Thymus (tissue), 11 donors: ENCODE measurements around the gene HSPA4. TPM values are rescaled to one million over a fixed set of nuclear protein-coding genes. Genes with fewer than 3 reads are reported as not detected.
"Not testable (repeated sequence)": the region's sequence is repeated elsewhere in the genome, so short reads cannot be mapped to it uniquely, and the experiment has no call there.

Source experiments
- DNase-seq, 9 donors: peaks; one replicate each; pipeline ENCODE4 v3.0.0-alpha.2; 2013; ENCODE audit warnings: low spot score in 9 of 9, low read depth in 6 of 9, missing footprints in 1 of 9
- H3K27ac ChIP-seq, 2 donors: one replicate each; pipeline ENCODE4 v1.5.1; 2013; ENCODE audit warnings: control low read depth in 1 of 2, low read depth in 1 of 2, low read length in 1 of 2, mild to moderate bottlenecking in 1 of 2, moderate library complexity in 1 of 2
- H3K27me3 ChIP-seq, 2 donors: one replicate each; pipeline ENCODE4 v1.5.1; 2013; ENCODE audit warnings: low read length in 1 of 2; ENCODE audit not compliant: control insufficient read depth in 2 of 2, insufficient read depth in 1 of 2
- H3K36me3 ChIP-seq, 2 donors: one replicate each; pipeline ENCODE4 v1.5.1; 2013; ENCODE audit warnings: low read length in 1 of 2, mild to moderate bottlenecking in 1 of 2, moderate library complexity in 1 of 2; ENCODE audit not compliant: control insufficient read depth in 2 of 2, insufficient read depth in 2 of 2
- H3K4me1 ChIP-seq, 2 donors: one replicate each; pipeline ENCODE4 v1.5.1; 2013; ENCODE audit warnings: low read length in 2 of 2; ENCODE audit not compliant: control insufficient read depth in 2 of 2, insufficient read depth in 2 of 2
- H3K4me3 ChIP-seq, 2 donors: one replicate each; pipeline ENCODE4 v1.5.1; 2013; ENCODE audit warnings: low read length in 2 of 2, control low read depth in 1 of 2, mild to moderate bottlenecking in 1 of 2
- H3K9me3 ChIP-seq, 2 donors: one replicate each; pipeline ENCODE4 v1.5.1; 2013; ENCODE audit warnings: low read length in 1 of 2, mild to moderate bottlenecking in 1 of 2; ENCODE audit not compliant: control insufficient read depth in 2 of 2, insufficient read depth in 1 of 2
- WGBS: extraction: QIAGEN DNeasy Blood & Tissue Kit; methylation state at CpG from one replicate; pipeline ENCODE4 v1.1.7; 2013; 5-methylcytosine and 5-hydroxymethylcytosine counted together
- polyA plus RNA-seq: library from polyadenylated mRNA; stranded (reverse); fragments of 200-250 nt; gene quantifications from one replicate; pipeline ENCODE4 v1.2.3, GENCODE V29; 2013
- total RNA-seq: library from RNA; stranded (reverse); fragments of 120-200 nt; gene quantifications from one replicate; pipeline ENCODE4 v1.2.4, GENCODE V29; 2013
- donor health status: healthy.

HSPA4 gene
- total and polyA plus RNA-seq, 2 donors, result 65.4 to 72.0 TPM

DNA sequence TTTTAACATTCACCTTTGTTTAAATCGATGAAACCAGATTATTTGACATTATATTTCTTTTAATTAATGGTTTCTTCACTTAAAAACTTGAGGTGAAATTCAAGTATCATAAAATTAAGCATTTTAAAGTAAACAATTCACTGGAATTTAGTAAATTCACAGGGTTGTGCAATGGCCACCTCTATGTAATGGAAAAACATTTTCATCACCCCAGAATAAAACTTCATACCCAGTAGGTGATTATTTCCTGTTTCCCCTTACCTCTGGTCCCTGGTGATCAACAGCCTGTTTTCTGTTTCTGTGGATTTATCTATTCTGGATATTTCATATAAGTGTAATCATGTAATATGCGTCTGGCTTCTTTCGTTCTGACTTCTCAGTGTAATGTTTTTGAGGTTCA is 27.2 kb downstream of the HSPA4 start:
- Histone ChIP-seq H3K4me1 (no peaks in the 10 kb centered on the region), H3K36me3 (peaks cover 13 to 31% of the 10 kb centered on the region in 2 donors), H3K27ac (no peak overlapping the region), H3K4me3 (no peak overlapping the region), H3K27me3 (no peaks in the 10 kb centered on the region), H3K9me3 (no peaks in the 10 kb centered on the region)
- DNase-seq, result no peak
- 98% methylated on average over 3 of the region's 3 CpGs for WGBS

DNA sequence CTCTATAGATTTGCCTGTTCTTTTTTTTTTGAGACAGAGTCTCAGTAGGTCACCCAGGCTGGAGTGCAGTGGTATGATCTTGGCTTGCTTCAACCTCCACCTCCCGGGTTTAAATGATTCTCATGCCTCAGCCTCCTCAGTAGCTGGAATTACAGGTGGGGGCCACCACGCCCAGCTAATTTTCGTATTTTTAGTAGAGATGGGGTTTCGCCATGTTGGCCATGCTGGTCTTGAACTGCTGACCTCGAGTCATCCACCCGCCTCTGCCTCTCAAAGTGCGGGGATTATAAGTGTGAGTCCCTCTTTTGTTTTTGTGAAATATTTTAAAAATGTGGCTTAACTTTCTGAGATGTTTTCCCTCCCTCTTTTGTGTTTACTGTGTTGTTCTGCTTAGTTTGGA is 29.2 kb downstream of the HSPA4 start:
- H3K27me3 ChIP-seq, result no peaks in the 10 kb centered on the region
- H3K36me3 ChIP-seq, result peaks cover 8 to 30% of the 10 kb centered on the region in 2 donors
- no peak for DNase-seq
- H3K27ac ChIP-seq, result no peak overlapping the region
- no peaks in the 10 kb centered on the region for H3K4me1 ChIP-seq
- 98% methylated on average over 7 of the region's 7 CpGs for WGBS
- no peak overlapping the region for H3K4me3 ChIP-seq
- no peaks in the 10 kb centered on the region for H3K9me3 ChIP-seq

DNA sequence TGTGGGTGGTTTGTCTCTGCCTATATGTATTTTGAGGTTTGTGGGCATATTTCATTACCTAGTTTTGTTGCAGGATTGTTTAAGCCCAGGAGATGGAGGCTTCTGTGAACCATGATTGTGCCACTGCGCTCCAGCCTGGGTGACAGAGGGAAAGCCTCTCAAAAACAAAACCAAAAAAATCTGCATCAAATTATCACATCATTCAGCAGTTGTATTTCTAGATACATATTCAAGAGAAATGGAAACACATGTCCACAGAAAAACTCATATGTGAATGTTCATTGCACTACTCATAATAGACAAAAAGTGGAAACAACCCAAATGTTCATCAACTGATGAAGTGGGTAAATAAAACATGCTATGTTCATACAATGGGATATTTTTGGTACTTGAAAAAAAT is 29.9 kb downstream of the HSPA4 start:
- H3K4me1 ChIP-seq, result no peaks in the 10 kb centered on the region
- no peaks in the 10 kb centered on the region for H3K9me3 ChIP-seq
- H3K36me3 ChIP-seq, result peaks cover 8 to 30% of the 10 kb centered on the region in 2 donors
- H3K27ac ChIP-seq, result no peak overlapping the region
- 98% methylated on average over 1 of the region's 1 CpG for WGBS
- H3K4me3 ChIP-seq, result no peak overlapping the region
- no peaks in the 10 kb centered on the region for H3K27me3 ChIP-seq
- DNase-seq, result no peak

DNA sequence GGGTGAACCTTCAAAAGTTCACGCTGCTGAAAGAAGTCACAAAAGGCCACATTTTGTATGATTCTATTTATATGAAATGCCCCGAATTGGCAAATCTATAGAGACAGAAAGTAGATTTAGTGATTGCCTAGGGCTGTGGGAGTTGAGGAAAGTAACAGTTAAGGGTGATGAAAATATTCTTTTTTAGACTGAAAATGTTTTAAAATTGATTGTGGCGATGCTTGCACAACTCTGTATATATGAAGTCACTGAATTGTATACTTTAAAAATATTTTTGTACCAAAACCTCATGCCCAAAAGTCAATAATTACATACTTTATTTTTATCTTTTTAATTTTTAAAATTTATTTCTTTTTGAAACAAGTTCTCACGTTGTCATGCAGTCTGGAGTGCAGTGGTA is 30.3 kb downstream of the HSPA4 start:
- H3K27me3 ChIP-seq, result no peaks in the 10 kb centered on the region
- no peak overlapping the region for H3K27ac ChIP-seq
- peaks cover 8 to 34% of the 10 kb centered on the region in 2 donors for H3K36me3 ChIP-seq
- no peaks in the 10 kb centered on the region for H3K4me1 ChIP-seq
- 99% methylated on average over 4 of the region's 4 CpGs for WGBS
- no peak overlapping the region for H3K4me3 ChIP-seq
- no peak for DNase-seq
- no peaks in the 10 kb centered on the region for H3K9me3 ChIP-seq

DNA sequence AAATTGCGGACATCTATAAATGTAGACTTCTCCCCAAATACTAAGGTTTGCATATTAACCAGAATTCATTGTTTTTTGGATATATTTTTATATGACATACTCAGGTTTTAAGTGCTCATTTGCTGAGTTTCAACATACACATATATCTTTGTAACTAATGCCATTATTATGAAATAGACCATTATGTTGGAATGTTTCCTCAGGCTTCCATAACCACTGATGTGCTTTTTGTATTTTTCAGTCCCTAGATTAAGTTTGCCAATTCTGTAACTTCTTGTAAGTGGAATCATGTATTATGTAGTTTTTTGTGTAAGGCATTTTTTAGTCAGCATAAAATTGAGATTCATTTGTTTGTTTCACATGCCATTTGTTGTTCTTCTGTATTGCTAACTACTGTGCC is 32.1 kb downstream of the HSPA4 start:
- H3K27ac ChIP-seq, result no peak overlapping the region
- no peak for DNase-seq
- H3K4me3 ChIP-seq, result no peak overlapping the region
- no peaks in the 10 kb centered on the region for H3K4me1 ChIP-seq
- peaks cover 4 to 40% of the 10 kb centered on the region in 2 donors for H3K36me3 ChIP-seq
- H3K27me3 ChIP-seq, result no peaks in the 10 kb centered on the region
- H3K9me3 ChIP-seq, result no peaks in the 10 kb centered on the region
- 98% methylated on average over 1 of the region's 1 CpG for WGBS

DNA sequence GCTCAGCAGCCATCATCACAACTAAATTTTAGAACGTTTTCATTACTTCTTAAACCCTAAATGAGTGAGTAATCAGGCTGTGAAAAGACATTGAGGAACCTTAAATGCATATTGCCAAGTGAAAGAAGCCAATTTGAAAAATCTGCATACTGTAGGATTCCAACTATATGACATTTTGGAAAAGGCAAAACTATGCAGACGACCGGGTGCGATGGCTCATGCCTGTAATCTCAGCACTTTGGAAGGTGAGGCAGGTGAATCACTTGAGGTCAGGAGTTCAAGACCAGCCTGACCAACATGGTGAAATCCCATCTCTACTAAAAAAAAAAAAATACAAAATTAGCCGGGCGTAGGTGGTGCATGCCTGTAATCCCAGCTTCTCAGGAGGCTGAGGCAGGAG is 33.4 kb downstream of the HSPA4 start:
- DNase-seq, H3K27ac ChIP-seq, H3K9me3 ChIP-seq, H3K4me1 ChIP-seq, H3K27me3 ChIP-seq, H3K4me3 ChIP-seq: not testable (repeated sequence)
- peaks cover 9 to 51% of the 10 kb centered on the region in 2 donors for H3K36me3 ChIP-seq
- 98% methylated on average over 6 of the region's 6 CpGs for WGBS

DNA sequence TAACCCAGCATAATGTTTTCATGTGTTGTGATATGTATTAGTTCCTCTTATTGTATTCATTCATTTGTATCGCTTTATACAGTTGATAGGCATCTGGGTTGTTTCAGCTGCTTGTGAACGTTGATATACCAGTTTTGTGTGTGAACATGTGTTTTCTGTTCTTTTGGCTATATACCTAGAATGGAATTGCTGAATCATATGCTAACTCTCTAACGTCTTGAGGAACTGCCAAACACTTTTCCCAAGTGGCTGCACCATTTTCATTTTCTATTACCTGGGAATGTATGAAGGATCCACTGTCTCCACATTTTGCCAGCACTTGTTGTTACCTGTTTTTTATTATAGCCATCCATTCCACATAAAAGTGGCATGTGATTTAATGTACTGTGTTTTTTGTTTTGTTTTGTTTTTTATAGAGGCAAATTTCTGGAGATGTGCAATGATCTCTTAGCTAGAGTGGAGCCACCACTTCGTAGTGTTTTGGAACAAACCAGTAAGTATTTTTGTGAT is 34.6 kb downstream of the HSPA4 start:
- no peaks in the 10 kb centered on the region for H3K27me3 ChIP-seq
- H3K36me3 ChIP-seq, result peaks cover 13 to 55% of the 10 kb centered on the region in 2 donors
- H3K9me3 ChIP-seq, result no peaks in the 10 kb centered on the region
- DNase-seq, result no peak
- H3K4me3 ChIP-seq, result no peak overlapping the region
- WGBS, result 96% methylated on average over 4 of the region's 4 CpGs
- H3K27ac ChIP-seq, result no peak overlapping the region
- H3K4me1 ChIP-seq, result no peaks in the 10 kb centered on the region

DNA sequence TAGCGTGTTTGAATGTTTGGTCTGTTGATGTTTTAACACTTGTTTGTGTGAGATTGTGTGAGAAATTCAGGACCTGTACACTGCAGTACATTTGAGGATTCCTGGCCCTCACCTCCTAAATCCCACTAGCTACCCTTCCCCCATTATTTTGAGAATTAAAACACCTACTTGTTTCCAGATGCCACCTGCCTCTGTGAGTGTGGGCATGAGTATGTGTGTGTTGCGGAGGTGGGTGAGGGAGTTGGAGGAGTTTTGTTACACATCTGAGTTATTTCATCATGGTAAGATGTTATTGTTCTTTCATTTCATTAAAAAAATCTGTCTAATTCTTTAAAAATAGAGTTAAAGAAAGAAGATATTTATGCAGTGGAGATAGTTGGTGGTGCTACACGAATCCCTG is 36.3 kb downstream of the HSPA4 start:
- H3K36me3 ChIP-seq, result peaks cover 27 to 67% of the 10 kb centered on the region in 2 donors
- DNase-seq, result no peak
- H3K4me3 ChIP-seq, result no peak overlapping the region
- H3K27me3 ChIP-seq, result no peaks in the 10 kb centered on the region
- WGBS, result 97% methylated on average over 3 of the region's 3 CpGs
- no peaks in the 10 kb centered on the region for H3K9me3 ChIP-seq
- H3K27ac ChIP-seq, result no peak overlapping the region
- H3K4me1 ChIP-seq, result no peaks in the 10 kb centered on the region

DNA sequence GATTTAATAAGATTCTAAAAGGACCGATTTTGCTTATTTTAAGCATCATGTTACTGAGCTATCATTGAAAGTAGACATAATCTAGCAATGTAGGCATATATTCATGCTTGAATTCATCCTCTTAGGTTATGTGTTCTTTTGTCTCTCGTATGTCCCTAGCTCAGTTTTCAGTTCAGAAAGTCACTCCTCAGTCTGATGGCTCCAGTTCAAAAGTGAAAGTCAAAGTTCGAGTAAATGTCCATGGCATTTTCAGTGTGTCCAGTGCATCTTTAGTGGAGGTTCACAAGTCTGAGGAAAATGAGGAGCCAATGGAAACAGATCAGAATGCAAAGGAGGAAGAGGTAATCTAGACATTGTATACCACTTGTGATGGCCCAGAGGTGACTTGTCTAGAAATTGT is 39.2 kb downstream of the HSPA4 start:
- no peak for DNase-seq
- Histone ChIP-seq H3K27me3 (no peaks in the 10 kb centered on the region), H3K4me1 (no peaks in the 10 kb centered on the region), H3K9me3 (no peaks in the 10 kb centered on the region), H3K27ac (no peak overlapping the region), H3K4me3 (no peak overlapping the region), H3K36me3 (peaks cover 35 to 66% of the 10 kb centered on the region in 2 donors)
- over 99% methylated on average over 3 of the region's 3 CpGs for WGBS

DNA sequence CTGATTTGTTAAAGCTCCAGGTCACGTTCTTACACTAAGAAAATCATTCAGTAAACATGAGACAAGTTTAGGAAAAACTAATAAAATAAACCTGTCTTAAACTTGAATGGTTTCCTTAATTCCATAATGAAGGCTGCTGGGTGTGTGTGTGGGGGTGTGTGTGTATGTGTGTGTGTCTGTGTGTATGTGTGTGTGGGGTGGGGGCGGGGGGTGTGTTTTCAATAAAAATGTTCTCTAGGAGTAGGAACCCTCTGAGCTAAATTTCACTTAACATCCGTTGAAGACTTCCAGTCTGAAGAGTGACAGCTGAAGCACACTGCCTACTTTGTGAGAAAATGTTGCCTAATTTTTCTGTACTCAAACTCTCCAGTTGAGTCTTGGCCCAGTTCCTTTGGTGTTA is 54.5 kb downstream of the HSPA4 start:
- peaks cover 9% of the 10 kb centered on the region in 2 donors for H3K4me1 ChIP-seq
- H3K27me3 ChIP-seq, result peaks cover 0 to 4% of the 10 kb centered on the region in 2 donors
- H3K9me3 ChIP-seq, result no peaks in the 10 kb centered on the region
- peaks cover 27 to 36% of the 10 kb centered on the region in 2 donors for H3K36me3 ChIP-seq
- WGBS, result 93% methylated on average over 3 of the region's 3 CpGs
- no peak for DNase-seq
- no peak overlapping the region for H3K27ac ChIP-seq
- no peak overlapping the region for H3K4me3 ChIP-seq
